H9 (cell line): ENCODE measurements around the gene DNAJA2. TPM values are rescaled to one million over a fixed set of nuclear protein-coding genes. Genes with fewer than 3 reads are reported as not detected.
A peak's percentile ranks its signal among the peaks of the same experiment; 100 is the strongest.

Source experiments
- DNase-seq: peaks from one replicate; pipeline ENCODE4 v3.0.0-alpha.2; 2017
- H2AFZ ChIP-seq: one replicate; pipeline ENCODE4 v1.6.1; 2013; ENCODE audit warnings: mild to moderate bottlenecking, low read length, control low read depth, moderate library complexity
- H2AK5ac ChIP-seq: 2 replicates; pipeline ENCODE4 v1.6.1; 2013; ENCODE audit warnings: low read length, control low read depth, mixed read lengths; ENCODE audit not compliant: insufficient read length
- H2BK120ac ChIP-seq: one replicate; pipeline ENCODE4 v1.6.1; 2013; ENCODE audit warnings: low read depth, mild to moderate bottlenecking, low read length, control low read depth, inconsistent platforms; ENCODE audit not compliant: poor library complexity, severe bottlenecking
- H2BK12ac ChIP-seq: 2 replicates; pipeline ENCODE4 v1.6.1; 2013; ENCODE audit warnings: low read length, control low read depth, mixed read lengths, low read depth; ENCODE audit not compliant: insufficient read length
- H2BK15ac ChIP-seq: 2 replicates; pipeline ENCODE4 v1.6.1; 2013; ENCODE audit warnings: low read depth, low read length, control low read depth
- H2BK20ac ChIP-seq: one replicate; pipeline ENCODE4 v1.6.1; 2013; ENCODE audit warnings: low read depth, mild to moderate bottlenecking, low read length, control low read depth, inconsistent platforms; ENCODE audit not compliant: poor library complexity, severe bottlenecking
- H2BK5ac ChIP-seq: 2 replicates; pipeline ENCODE4 v1.6.1; 2013; ENCODE audit warnings: low read length, control low read depth, mixed read lengths; ENCODE audit not compliant: insufficient read length
- H3K14ac ChIP-seq: 2 replicates; pipeline ENCODE4 v1.6.1; 2013; ENCODE audit warnings: low read length, control low read depth; ENCODE audit not compliant: insufficient read depth
- H3K18ac ChIP-seq: 2 replicates; pipeline ENCODE4 v1.6.1; 2013; ENCODE audit warnings: low read depth, mild to moderate bottlenecking, mixed read lengths, low read length, control low read depth; ENCODE audit not compliant: insufficient read length
- H3K23ac ChIP-seq: 2 replicates; pipeline ENCODE4 v1.6.1; 2013; ENCODE audit warnings: low read length, control low read depth, mixed read lengths, low read depth; ENCODE audit not compliant: insufficient read length
- H3K23me2 ChIP-seq: 2 replicates; pipeline ENCODE4 v1.6.1; 2013; ENCODE audit warnings: low read depth, mild to moderate bottlenecking, mixed read lengths, low read length, control low read depth; ENCODE audit not compliant: insufficient read length, poor library complexity, severe bottlenecking
- H3K27ac ChIP-seq: 2 replicates; pipeline ENCODE4 v1.5.1; 2013; ENCODE audit warnings: low read length, control low read depth, mixed read lengths, low read depth; ENCODE audit not compliant: insufficient read length
- H3K27me3 ChIP-seq: 2 replicates; pipeline ENCODE4 v1.6.1; 2013; ENCODE audit warnings: low read length, control low read depth, inconsistent platforms; ENCODE audit not compliant: insufficient read depth
- H3K4ac ChIP-seq: 2 replicates; pipeline ENCODE4 v1.6.1; 2013; ENCODE audit warnings: low read depth, mild to moderate bottlenecking, control low read depth, inconsistent platforms, low read length, moderate library complexity
- H3K4me1 ChIP-seq: 2 replicates; pipeline ENCODE4 v1.6.1; 2013; ENCODE audit warnings: low read length, control low read depth, inconsistent platforms; ENCODE audit not compliant: insufficient read depth
- H3K4me2 ChIP-seq: 2 replicates; pipeline ENCODE4 v1.6.1; 2013; ENCODE audit warnings: low read length, control low read depth, mixed read lengths; ENCODE audit not compliant: insufficient read length, insufficient read depth
- H3K56ac ChIP-seq: 2 replicates; pipeline ENCODE4 v1.6.1; 2013; ENCODE audit warnings: low read depth, mild to moderate bottlenecking, mixed read lengths, low read length, control low read depth; ENCODE audit not compliant: insufficient read length
- H3K79me1 ChIP-seq: 2 replicates; pipeline ENCODE4 v1.6.1; 2013; ENCODE audit warnings: low read depth, mild to moderate bottlenecking, moderate library complexity, low read length, control low read depth, inconsistent platforms; ENCODE audit not compliant: insufficient read depth, poor library complexity, severe bottlenecking
- H3K79me2 ChIP-seq: 2 replicates; pipeline ENCODE4 v1.6.1; 2013; ENCODE audit warnings: low read length, control low read depth, inconsistent platforms; ENCODE audit not compliant: insufficient read depth
- H3K9ac ChIP-seq: 2 replicates; pipeline ENCODE4 v1.6.1; 2013; ENCODE audit warnings: low read length, control low read depth, mixed read lengths; ENCODE audit not compliant: insufficient read length; ENCODE audit errors: extremely low read depth
- H3K9me3 ChIP-seq: one replicate; pipeline ENCODE4 v1.6.1; 2013; ENCODE audit warnings: low read depth, low read length, inconsistent platforms; ENCODE audit not compliant: control insufficient read depth
- H3T11ph ChIP-seq: one replicate; pipeline ENCODE4 v1.6.1; 2013; ENCODE audit warnings: mild to moderate bottlenecking, low read length, control low read depth, inconsistent platforms
- H4K20me1 ChIP-seq: one replicate; pipeline ENCODE4 v1.6.1; 2013; ENCODE audit not compliant: control insufficient read depth, insufficient read length, insufficient read depth
- H4K5ac ChIP-seq: 2 replicates; pipeline ENCODE4 v1.6.1; 2013; ENCODE audit warnings: low read depth, mild to moderate bottlenecking, mixed read lengths, low read length, control low read depth; ENCODE audit not compliant: insufficient read length
- H4K8ac ChIP-seq: replicated peaks from 2 replicates; pipeline ENCODE4 v1.6.1; 2013; ENCODE audit warnings: low read length, control low read depth, mixed read lengths, low read depth; ENCODE audit not compliant: insufficient read length
- H4K91ac ChIP-seq: 2 replicates; pipeline ENCODE4 v1.6.1; 2013; ENCODE audit warnings: low read depth, mild to moderate bottlenecking, moderate library complexity, mixed read lengths, low read length, control low read depth; ENCODE audit not compliant: insufficient read length
- H3K27ac Mint-ChIP-seq, 3 experiments: 2 replicates in 2 of 3; 3 replicates in 1 of 3; pipeline ENCODE4 v1.8.0; 2020 to 2021; ENCODE audit warnings: mixed read lengths in 3 of 3, mild to moderate bottlenecking in 1 of 3, moderate library complexity in 1 of 3
- H3K27me3 Mint-ChIP-seq: 2 replicates; pipeline ENCODE4 v1.8.0; 2021; ENCODE audit warnings: low read depth, mild to moderate bottlenecking, moderate library complexity, mixed read lengths
- H3K36me3 Mint-ChIP-seq, 3 experiments: 2 replicates in 2 of 3; 3 replicates in 1 of 3; pipeline ENCODE4 v1.8.0; 2020 to 2021; ENCODE audit warnings: low read depth in 3 of 3, mixed read lengths in 3 of 3; ENCODE audit not compliant: insufficient read depth in 1 of 3
- H3K4me1 Mint-ChIP-seq, 2 experiments: 2 replicates each; pipeline ENCODE4 v1.8.0; 2020; ENCODE audit warnings: mixed read lengths in 2 of 2
- H3K4me3 Mint-ChIP-seq, 2 experiments: 2 replicates in 1 of 2; 3 replicates in 1 of 2; pipeline ENCODE4 v1.8.0; 2020 to 2021; ENCODE audit warnings: mild to moderate bottlenecking in 2 of 2, mixed read lengths in 2 of 2, moderate library complexity in 1 of 2
- H3K9me3 Mint-ChIP-seq, 2 experiments: 2 replicates in 1 of 2; 3 replicates in 1 of 2; pipeline ENCODE4 v1.8.0; 2020; ENCODE audit warnings: mild to moderate bottlenecking in 2 of 2, mixed read lengths in 2 of 2, moderate library complexity in 1 of 2
- CTCF ChIP-seq: fragments of 200-600 bp; sonication (generic); conservative IDR thresholded peaks from 3 replicates; pipeline ENCODE4 v1.8.0; 2021; ENCODE audit warnings: antibody characterized with exemption, mild to moderate bottlenecking
- WGBS: extraction: QIAGEN DNeasy Blood & Tissue Kit; methylation state at CpG from one replicate; pipeline ENCODE4 v1.1.7; 2013; ENCODE audit warnings: missing lambda C conversion rate, low lambda C conversion rate, mixed read lengths; ENCODE audit not compliant: insufficient read length; ENCODE audit errors: extremely low coverage; 5-methylcytosine and 5-hydroxymethylcytosine counted together
- total RNA-seq: library from RNA; stranded (reverse); gene quantifications from 2 replicates; pipeline ENCODE4 v1.2.1, GENCODE V29; 2021

Gene DNAJA2
- total RNA-seq, 1 experiment from 2014 or later = 102 TPM

GRCh38 chr16:46972429-46973206 is 856 bp downstream of the DNAJA2 start:
- Histone ChIP-seq H3K79me2 (peaks cover 15% of the 10 kb centered on the region; the same call in 1 of the 2 replicates), H3T11ph (no peak overlapping the region), H2BK12ac (no peak overlapping the region), H3K18ac (peak overlapping the region; percentile 47), H4K91ac (no peak overlapping the region), H2BK120ac (no peak overlapping the region), H4K5ac (peak overlapping the region; percentile 15), H2AFZ (no peak overlapping the region), H3K23me2 (peaks cover 8% of the 10 kb centered on the region), H2BK20ac (no peak overlapping the region), H4K8ac (no peak overlapping the region), H3K23ac (no peak overlapping the region), H3K4me2 (peak overlapping the region; percentile 97), H3K4ac (no peak overlapping the region), H3K56ac (no peak overlapping the region), H3K27ac (no peak overlapping the region), H3K4me1 (peaks cover 2% of the 10 kb centered on the region), H4K20me1 (no peaks in the 10 kb centered on the region), H2BK5ac (no peak overlapping the region), H2AK5ac (no peak overlapping the region), H3K27me3 (no peaks in the 10 kb centered on the region), H3K14ac (peak overlapping the region; percentile 55), H2BK15ac (no peak overlapping the region), H3K9me3 (no peaks in the 10 kb centered on the region), H3K9ac (peak overlapping the region; percentile 85), H3K79me1 (no peaks in the 10 kb centered on the region)
- TF ChIP-seq CTCF = no peak
- DNase-seq = peak; percentile 39
- Mint-ChIP-seq H3K27ac (peak overlapping the region; percentile 90 to 96 (median 96); a peak in 6 of 7 replicates), H3K36me3 (peaks cover 32 to 46% (median 41%) of the 10 kb centered on the region in 3 experiments), H3K27me3 (no peaks in the 10 kb centered on the region), H3K4me1 (peaks cover 38 to 43% of the 10 kb centered on the region in 2 experiments), H3K4me3 (peak overlapping the region; percentile 87 to 91), H3K9me3 (no peaks in the 10 kb centered on the region; a peak in 1 of 5 replicates)
- no CpG with 5 or more reads among the region's 48 CpGs for WGBS
